Activated T-helper 1 cell treated with anti-CD3 and anti-CD28 coated beads, Interleukin-12 subunit alpha, Interleukin-12 subunit beta, Interleukin-2, Interleukin-4 antibody, amounts not matched to agents 30 ng/mL and 10 ng/mL and 1 ng/mL, durations not matched to agents 14 hours and 24 hours and 36 hours (primary cell): ENCODE results near the gene COL18A1. TPM values are rescaled to one million over a fixed set of nuclear protein-coding genes. Genes with fewer than 3 reads are reported as not detected.

Experiments
- DNase-seq: peaks from one replicate; pipeline ENCODE4 v3.0.0; 2021; ENCODE audit warnings: low spot score
- H3K27ac Mint-ChIP-seq: one replicate; pipeline ENCODE4 v1.8.0; 2021; ENCODE audit warnings: mild to moderate bottlenecking, mixed read lengths
- H3K27me3 Mint-ChIP-seq: one replicate; pipeline ENCODE4 v1.8.0; 2022; ENCODE audit warnings: mild to moderate bottlenecking, moderate library complexity, mixed read lengths; ENCODE audit not compliant: insufficient read depth
- H3K36me3 Mint-ChIP-seq: one replicate; pipeline ENCODE4 v1.8.0; 2021; ENCODE audit warnings: low read depth, mixed read lengths
- H3K4me1 Mint-ChIP-seq: one replicate; pipeline ENCODE4 v1.8.0; 2021; ENCODE audit warnings: low read depth, mixed read lengths
- H3K4me3 Mint-ChIP-seq: one replicate; pipeline ENCODE4 v1.8.0; 2021; ENCODE audit warnings: mild to moderate bottlenecking, moderate library complexity, mixed read lengths
- H3K9me3 Mint-ChIP-seq: one replicate; pipeline ENCODE4 v1.8.0; 2021; ENCODE audit warnings: mixed read lengths
- intact Hi-C: fragments of 100-400 bp; cut with micrococcal nuclease; formaldehyde crosslinking; loops from one replicate; pipeline ENCODE4 v1.15.1; 2024
- total RNA-seq: library from RNA; stranded (reverse); gene quantifications from 2 replicates; pipeline ENCODE4 v1.2.3, GENCODE V29; 2022

Gene COL18A1
- total RNA-seq, 1 donor from 2014 or later: 2.1 TPM

DNA sequence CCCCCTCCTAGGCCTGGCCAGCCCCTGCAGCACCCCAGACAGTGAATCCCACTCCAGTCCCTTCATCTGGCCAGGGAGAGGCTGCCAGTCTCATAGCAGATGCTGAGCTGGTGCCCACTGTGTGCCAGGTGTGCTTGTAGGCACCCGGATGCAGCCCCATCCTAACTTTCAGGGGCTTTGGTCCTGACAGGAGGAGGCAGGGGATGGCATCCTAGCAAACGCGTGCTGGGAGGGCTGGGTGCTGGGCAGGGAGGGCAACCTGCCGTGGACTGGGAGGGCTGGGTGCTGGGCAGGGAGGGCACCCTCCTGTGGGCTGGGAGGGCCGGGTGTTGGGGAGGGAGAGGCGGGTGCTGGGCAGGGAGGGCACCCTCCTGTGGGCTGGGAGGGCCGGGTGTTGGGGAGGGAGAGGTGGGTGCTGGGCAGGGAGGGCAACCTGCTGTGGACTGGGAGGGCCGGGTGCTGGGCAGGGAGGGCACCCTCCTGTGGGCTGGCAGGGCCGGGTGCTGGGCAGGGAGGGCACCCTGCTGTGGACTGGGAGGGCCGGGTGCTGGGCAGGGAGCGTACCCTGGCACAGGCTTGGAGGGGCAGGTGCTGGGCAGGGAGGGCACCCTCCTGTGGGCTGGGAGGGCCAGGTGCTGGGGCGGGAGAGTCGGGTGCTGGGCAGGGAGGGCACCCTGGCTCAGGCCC, 102.0 kb downstream of the COL18A1 start:
- H3K36me3 Mint-ChIP-seq: no peaks in the 10 kb centered on the region
- H3K9me3 Mint-ChIP-seq: no peaks in the 10 kb centered on the region
- no peaks in the 10 kb centered on the region for H3K4me1 Mint-ChIP-seq
- H3K27ac Mint-ChIP-seq: no peak overlapping the region
- no peaks in the 10 kb centered on the region for H3K27me3 Mint-ChIP-seq
- intact Hi-C loops: no loop called here
- no peak overlapping the region for H3K4me3 Mint-ChIP-seq
- DNase-seq: no peak

DNA sequence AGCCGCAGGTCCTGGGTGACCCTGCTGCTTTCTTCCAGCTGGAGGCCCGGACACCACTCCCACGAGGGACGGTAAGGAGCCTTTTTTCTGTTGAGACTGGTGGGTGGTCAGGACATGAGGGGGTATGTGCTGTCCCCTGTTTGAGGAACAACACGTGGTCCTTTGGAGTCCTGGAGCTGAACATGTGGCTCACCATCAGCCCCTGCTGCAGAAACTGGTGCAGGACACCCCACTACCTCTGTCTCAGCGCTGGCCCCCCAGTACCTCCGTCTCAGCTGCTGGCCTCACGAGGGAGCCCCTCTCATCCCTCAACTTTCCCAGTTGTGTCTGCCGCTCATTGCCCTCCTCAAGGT, 102.5 kb downstream of the COL18A1 start:
- H3K4me1 Mint-ChIP-seq: no peaks in the 10 kb centered on the region
- H3K27me3 Mint-ChIP-seq: no peaks in the 10 kb centered on the region
- no peak overlapping the region for H3K4me3 Mint-ChIP-seq
- H3K36me3 Mint-ChIP-seq: no peaks in the 10 kb centered on the region
- DNase-seq: no peak
- intact Hi-C loops: no loop called here
- H3K9me3 Mint-ChIP-seq: no peaks in the 10 kb centered on the region
- H3K27ac Mint-ChIP-seq: no peak overlapping the region

DNA sequence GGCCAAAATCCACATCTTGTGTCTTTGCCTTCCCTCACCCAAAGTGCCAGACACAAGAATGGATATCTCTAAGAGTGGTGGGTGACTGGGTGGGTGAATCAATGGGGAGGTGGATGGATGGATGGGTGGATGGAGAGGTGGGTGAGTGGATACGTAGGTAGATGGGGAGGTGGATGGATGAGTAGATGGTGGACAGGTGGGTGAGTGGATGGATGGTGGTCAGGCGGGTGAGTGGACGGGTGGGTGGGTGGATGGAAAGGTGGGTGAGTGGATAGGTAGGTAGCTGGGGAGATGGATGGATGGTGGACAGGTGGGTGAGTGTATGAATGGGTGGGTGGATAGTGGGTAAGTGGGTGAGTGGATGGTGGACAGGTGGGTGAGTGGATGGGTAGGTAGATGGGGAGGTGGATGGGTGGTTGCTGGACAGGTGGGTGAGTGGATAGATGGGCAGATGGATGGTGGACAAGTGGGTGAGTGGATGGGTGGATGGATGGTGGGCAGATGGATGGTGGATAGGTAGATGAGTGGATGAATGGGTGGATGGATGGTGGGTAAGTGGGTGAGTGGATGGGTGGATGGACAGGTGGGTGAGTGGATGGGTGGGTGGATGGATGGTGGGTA, 103.0 kb downstream of the COL18A1 start:
- H3K9me3 Mint-ChIP-seq: no peaks in the 10 kb centered on the region
- no peaks in the 10 kb centered on the region for H3K36me3 Mint-ChIP-seq
- H3K4me1 Mint-ChIP-seq: no peaks in the 10 kb centered on the region
- intact Hi-C loops: no loop called here
- no peak overlapping the region for H3K4me3 Mint-ChIP-seq
- H3K27ac Mint-ChIP-seq: peak overlapping the region; percentile 65
- H3K27me3 Mint-ChIP-seq: no peaks in the 10 kb centered on the region
- DNase-seq: no peak

DNA sequence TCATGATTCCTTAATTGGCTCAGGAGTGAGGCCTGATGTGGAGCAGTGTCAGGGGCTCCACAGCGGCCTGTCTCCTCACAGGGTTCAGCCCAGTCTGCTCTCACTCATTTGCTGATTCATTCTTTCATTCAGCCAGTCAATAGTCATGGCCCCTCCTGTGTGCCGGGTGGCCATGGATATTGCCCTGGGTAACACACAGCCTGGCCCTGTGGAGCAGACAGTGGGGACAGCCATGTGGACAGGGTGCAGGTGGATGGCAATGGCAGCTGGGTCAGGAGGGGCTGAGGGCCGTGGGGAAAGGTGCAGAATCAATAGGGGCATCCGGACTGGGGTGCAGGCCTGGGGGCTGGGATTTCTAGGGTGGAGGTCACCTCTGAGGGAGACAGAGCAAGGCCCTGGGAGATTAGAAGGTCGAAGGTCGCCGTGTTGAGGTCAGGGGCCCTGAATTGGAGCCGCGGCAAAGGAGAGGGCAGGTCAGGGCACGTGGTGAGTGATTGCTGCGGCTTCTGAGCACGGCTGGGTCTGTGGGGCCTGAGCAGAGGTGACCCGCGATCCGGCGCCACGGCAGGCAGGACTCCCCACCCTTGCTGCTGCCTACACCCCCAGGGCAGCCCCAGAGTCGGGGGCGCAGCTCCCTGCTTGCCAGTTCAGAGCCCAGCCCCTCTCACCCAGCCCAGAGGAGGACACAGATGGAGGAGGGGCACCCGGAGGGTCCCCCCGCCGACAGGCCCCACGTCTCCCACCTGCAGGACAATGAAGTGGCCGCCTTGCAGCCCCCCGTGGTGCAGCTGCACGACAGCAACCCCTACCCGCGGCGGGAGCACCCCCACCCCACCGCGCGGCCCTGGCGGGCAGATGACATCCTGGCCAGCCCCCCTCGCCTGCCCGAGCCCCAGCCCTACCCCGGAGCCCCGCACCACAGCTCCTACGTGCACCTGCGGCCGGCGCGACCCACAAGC, 103.9 kb downstream of the COL18A1 start:
- Mint-ChIP-seq H3K36me3 (no peaks in the 10 kb centered on the region), H3K4me1 (no peaks in the 10 kb centered on the region), H3K27ac (peak overlapping the region; percentile 65), H3K4me3 (no peak overlapping the region), H3K9me3 (no peaks in the 10 kb centered on the region), H3K27me3 (no peaks in the 10 kb centered on the region)
- DNase-seq: no peak
- intact Hi-C loops: no loop called here

DNA sequence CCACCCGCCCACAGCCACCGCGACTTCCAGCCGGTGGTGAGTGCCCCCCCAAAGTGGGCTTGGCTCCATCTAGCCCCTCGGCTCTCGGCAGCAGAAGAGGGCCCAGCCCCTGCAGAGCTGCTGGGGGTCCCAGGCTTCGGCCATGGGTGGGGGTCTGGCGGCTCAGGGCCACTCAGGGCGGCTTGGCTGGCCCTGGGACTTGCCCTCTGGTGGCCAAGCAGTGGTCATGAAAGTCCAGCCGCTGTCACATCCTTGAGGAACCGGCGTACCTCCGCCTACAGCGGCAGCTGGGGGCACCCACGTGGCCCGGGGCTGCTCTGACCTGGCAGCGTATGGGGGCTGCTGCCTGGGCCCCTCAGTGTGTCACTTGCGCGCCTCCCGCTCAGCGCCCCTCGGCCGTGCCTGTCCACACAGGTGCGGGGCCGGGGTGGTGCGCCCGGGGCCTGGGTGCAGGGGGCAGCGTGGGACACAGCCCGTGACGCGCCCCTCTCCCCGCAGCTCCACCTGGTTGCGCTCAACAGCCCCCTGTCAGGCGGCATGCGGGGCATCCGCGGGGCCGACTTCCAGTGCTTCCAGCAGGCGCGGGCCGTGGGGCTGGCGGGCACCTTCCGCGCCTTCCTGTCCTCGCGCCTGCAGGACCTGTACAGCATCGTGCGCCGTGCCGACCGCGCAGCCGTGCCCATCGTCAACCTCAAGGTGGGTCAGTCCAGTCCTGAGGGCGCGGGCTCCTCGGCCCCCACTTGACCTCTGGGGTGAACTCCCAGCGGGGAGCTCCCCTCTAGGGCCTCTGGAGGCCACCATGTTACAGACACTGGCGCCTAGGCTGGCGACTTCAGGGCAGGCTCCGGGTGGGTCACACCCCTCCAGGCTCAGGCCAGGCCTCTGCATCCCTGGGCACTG, 104.9 kb downstream of the COL18A1 start:
- Mint-ChIP-seq H3K27ac (no peak overlapping the region), H3K27me3 (no peaks in the 10 kb centered on the region), H3K36me3 (no peaks in the 10 kb centered on the region), H3K4me3 (no peak overlapping the region), H3K9me3 (no peaks in the 10 kb centered on the region), H3K4me1 (no peaks in the 10 kb centered on the region)
- no peak for DNase-seq
- intact Hi-C loops: no loop called here

DNA sequence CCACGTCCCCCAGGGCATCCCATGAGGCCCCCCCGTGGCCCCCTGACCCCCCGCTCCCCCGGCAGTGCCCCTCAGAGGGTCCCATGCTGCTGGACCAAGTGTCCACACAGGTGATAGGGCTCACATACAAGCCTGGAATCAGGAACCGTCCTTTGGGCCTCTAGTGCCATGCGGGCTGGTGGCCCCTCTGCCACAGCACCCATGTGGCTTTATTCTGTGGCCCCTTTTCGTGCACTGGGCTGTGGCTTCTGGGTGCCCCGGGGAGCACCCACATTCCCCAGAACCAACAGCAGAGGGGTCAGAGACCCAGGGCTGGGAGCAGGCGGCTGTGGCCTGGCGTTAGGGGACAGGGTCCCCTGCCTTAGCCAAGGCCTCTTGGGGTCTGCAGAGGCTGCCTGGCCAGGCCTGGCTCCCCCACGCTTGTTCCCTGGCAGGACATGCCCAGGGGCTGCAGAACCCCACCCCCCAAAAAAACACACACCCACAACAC, 105.5 kb downstream of the COL18A1 start:
- no peaks in the 10 kb centered on the region for H3K4me1 Mint-ChIP-seq
- no peak overlapping the region for H3K4me3 Mint-ChIP-seq
- H3K36me3 Mint-ChIP-seq: peaks cover 1% of the 10 kb centered on the region
- no peaks in the 10 kb centered on the region for H3K27me3 Mint-ChIP-seq
- intact Hi-C loops: no loop called here
- H3K9me3 Mint-ChIP-seq: no peaks in the 10 kb centered on the region
- no peak overlapping the region for H3K27ac Mint-ChIP-seq
- no peak for DNase-seq

DNA sequence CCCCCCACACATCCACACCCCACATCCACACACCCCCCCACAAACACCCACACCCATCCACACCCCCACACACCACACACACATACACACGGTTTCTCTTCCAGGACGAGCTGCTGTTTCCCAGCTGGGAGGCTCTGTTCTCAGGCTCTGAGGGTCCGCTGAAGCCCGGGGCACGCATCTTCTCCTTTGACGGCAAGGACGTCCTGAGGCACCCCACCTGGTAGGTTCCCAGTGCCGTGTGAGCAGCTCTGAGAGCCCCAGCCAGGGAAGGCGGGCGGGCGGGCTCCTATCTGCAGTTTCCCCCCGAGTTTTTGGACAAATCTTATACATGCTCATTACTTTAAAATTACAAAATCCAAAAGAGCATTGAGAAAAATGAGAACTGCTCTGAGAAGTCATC, 106.0 kb downstream of the COL18A1 start:
- no peaks in the 10 kb centered on the region for H3K27me3 Mint-ChIP-seq
- H3K4me3 Mint-ChIP-seq: no peak overlapping the region
- intact Hi-C loops: no loop called here
- H3K4me1 Mint-ChIP-seq: no peaks in the 10 kb centered on the region
- H3K27ac Mint-ChIP-seq: peak overlapping the region; percentile 8
- H3K36me3 Mint-ChIP-seq: peaks cover 1% of the 10 kb centered on the region
- no peak for DNase-seq
- H3K9me3 Mint-ChIP-seq: no peaks in the 10 kb centered on the region

DNA sequence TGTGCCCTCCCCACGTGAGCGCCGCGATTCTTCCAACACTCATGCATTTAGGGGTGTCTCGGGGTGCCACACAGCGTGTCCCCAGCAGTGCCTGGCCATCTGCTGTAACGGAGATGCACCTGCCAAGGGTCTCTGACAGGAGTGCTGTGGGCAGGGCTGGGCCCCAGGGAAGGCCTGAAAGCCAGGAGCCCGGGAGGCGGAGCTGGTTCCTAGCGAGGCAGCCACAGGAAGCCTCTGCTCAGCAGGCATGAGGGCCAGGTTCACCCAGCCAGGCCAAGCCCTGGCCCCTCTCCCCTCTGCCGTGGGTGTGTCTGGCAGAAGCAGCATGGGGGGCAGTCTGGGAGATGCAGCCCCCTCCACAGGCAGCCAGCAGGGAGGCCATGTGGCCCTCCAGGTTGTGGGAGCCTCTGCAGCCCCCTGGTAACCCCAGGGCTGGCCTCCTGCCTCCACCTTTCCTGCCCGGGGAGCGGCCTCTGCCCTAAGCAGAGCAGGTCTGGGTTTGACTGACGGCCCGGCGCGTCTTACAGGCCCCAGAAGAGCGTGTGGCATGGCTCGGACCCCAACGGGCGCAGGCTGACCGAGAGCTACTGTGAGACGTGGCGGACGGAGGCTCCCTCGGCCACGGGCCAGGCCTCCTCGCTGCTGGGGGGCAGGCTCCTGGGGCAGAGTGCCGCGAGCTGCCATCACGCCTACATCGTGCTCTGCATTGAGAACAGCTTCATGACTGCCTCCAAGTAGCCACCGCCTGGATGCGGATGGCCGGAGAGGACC, 106.9 kb downstream of the COL18A1 start:
- no peak overlapping the region for H3K4me3 Mint-ChIP-seq
- no peak for DNase-seq
- intact Hi-C loops: no loop called here
- no peak overlapping the region for H3K27ac Mint-ChIP-seq
- no peaks in the 10 kb centered on the region for H3K9me3 Mint-ChIP-seq
- H3K27me3 Mint-ChIP-seq: no peaks in the 10 kb centered on the region
- no peaks in the 10 kb centered on the region for H3K4me1 Mint-ChIP-seq
- H3K36me3 Mint-ChIP-seq: peaks cover 1% of the 10 kb centered on the region

DNA sequence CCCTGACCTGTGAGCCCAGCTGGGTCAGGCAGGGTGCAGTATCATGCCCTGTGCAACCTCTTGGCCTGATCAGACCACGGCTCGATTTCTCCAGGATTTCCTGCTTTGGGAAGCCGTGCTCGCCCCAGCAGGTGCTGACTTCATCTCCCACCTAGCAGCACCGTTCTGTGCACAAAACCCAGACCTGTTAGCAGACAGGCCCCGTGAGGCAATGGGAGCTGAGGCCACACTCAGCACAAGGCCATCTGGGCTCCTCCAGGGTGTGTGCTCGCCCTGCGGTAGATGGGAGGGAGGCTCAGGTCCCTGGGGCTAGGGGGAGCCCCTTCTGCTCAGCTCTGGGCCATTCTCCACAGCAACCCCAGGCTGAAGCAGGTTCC, 107.6 kb downstream of the COL18A1 start:
- no peak for DNase-seq
- H3K9me3 Mint-ChIP-seq: no peaks in the 10 kb centered on the region
- H3K27ac Mint-ChIP-seq: no peak overlapping the region
- H3K4me1 Mint-ChIP-seq: peaks cover under 1% of the 10 kb centered on the region
- H3K4me3 Mint-ChIP-seq: no peak overlapping the region
- intact Hi-C loops: no loop called here
- H3K27me3 Mint-ChIP-seq: no peaks in the 10 kb centered on the region
- H3K36me3 Mint-ChIP-seq: peaks cover 5% of the 10 kb centered on the region

DNA sequence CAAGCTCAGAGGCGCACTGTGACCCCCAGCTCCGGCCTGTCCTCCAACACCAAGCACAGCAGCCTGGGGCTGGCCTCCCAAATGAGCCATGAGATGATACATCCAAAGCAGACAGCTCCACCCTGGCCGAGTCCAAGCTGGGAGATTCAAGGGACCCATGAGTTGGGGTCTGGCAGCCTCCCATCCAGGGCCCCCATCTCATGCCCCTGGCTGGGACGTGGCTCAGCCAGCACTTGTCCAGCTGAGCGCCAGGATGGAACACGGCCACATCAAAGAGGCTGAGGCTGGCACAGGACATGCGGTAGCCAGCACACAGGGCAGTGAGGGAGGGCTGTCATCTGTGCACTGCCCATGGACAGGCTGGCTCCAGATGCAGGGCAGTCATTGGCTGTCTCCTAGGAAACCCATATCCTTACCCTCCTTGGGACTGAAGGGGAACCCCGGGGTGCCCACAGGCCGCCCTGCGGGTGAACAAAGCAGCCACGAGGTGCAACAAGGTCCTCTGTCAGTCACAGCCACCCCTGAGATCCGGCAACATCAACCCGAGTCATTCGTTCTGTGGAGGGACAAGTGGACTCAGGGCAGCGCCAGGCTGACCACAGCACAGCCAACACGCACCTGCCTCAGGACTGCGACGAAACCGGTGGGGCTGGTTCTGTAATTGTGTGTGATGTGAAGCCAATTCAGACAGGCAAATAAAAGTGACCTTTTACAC, 108.2 kb downstream of the COL18A1 start:
- Mint-ChIP-seq H3K4me3 (no peak overlapping the region), H3K36me3 (peaks cover 10% of the 10 kb centered on the region), H3K27ac (no peak overlapping the region), H3K4me1 (peaks cover 6% of the 10 kb centered on the region), H3K9me3 (peaks cover 5% of the 10 kb centered on the region), H3K27me3 (no peaks in the 10 kb centered on the region)
- intact Hi-C loops: no loop called here
- no peak for DNase-seq

DNA sequence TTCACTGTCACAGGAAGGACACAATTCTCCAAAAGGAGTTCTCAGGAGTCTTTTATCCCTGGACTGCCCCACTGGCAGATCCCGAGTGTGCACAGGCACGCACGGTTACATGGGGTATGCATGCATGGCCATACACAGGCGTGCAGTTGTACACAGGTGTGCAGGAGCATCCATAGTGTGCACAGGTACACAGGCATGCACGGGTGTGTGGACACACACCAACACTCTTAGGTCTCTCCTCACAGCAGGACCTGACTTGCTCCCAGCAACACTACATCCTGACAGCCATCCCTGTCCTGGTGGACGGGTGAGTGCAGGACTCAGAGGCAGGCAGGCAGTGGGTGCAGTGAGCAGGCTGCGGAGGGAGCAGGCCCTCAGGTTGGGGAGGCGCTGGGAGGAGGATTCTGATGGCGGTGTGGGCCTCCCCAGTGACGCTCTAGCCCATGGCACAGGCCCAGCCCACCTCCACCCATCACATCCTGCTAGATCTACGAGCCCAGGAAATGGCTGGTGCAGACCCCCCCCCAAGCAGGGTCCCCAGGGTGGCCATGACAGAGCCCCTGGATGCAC, 108.9 kb downstream of the COL18A1 start:
- Mint-ChIP-seq H3K4me1 (peaks cover 13% of the 10 kb centered on the region), H3K27me3 (no peaks in the 10 kb centered on the region), H3K9me3 (peaks cover 12% of the 10 kb centered on the region), H3K36me3 (peaks cover 17% of the 10 kb centered on the region), H3K4me3 (no peak overlapping the region), H3K27ac (peak overlapping the region; percentile 12)
- intact Hi-C loops: no loop called here
- no peak for DNase-seq
